A172 (cell line): ENCODE results near the gene DFFB. TPM values are rescaled to one million over a fixed set of nuclear protein-coding genes. Genes with fewer than 3 reads are reported as not detected.

ENCODE experiments used
- DNase-seq: peaks from one replicate; pipeline ENCODE4 v3.0.0-alpha.2; 2015; ENCODE audit warnings: low spot score
- total RNA-seq: library from RNA; depleted of rRNA; stranded (reverse); fragments of >200 nt; shearing (Covaris generic); gene quantifications from 2 replicates; pipeline ENCODE4 v1.2.3, GENCODE V29; 2014

Gene DFFB
- total RNA-seq, 1 experiment from 2014 or later: 5.5 TPM

DNA sequence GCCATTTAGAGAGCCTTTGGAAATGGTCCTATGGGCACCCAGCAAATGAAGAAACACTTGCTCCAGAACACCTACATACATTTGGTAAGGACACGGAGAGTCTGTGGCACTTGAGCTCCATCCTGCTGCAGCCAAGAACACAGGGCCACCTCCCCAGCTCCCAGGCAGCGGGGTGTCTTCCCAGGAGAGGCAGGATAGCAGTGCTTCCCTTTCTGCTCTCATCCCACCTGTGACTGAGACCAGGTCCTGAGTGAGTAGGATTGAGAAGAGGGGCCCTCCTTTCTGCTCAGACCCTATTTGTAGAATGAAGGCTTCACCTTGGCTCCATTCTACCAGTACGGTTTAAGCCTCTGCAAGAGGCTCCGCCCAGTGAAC lies 38.7 kb downstream of the DFFB start:
- DNase-seq: no peak

DNA sequence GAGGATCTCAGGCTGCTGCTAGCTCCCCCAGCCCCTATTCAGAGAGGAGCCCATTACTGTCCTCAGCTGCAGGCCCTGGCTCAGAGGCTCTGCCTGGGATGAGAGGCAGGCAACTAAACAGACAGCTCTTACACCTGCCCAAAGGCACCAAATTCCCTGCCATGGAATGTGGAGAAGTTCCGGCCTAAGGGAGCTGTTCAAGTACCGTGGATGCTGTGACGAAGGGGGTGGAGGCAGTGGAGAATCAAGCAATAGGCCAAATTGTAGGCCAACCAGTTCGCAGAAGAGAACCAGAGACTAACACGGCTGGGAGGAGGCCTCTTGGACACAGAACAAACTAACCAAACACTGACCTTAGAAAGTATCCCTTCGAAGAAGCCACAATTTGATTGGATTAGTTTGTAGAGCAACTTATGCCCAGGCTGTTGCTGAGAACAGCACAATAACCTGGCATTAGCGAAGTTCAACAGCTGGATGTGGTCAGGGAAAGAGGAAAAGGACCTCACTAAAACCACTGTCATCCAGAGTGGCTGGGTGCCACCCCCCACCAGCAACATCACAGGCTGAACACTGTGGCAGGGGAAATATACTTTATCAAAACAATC lies 39.2 kb downstream of the DFFB start:
- no peak for DNase-seq

DNA sequence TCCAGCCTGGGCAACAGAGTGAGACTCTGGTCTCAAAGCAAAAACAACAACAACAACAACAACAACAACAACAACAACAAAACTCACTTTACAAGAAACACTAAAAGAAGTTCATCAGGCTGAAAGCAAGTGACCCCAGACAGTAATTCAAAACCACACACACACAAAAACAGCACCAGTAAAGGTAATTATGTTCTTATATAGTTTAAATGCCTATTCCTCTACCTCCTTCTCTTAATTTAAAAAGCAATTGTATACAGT lies 41.1 kb downstream of the DFFB start:
- no peak for DNase-seq

GRCh38 chr1:3898994-3899753 lies 41.9 kb downstream of the DFFB start:
- peak; percentile 15 for DNase-seq

GRCh38 chr1:3899754-3900149 lies 42.5 kb downstream of the DFFB start:
- DNase-seq: no peak

- peak; percentile 87 for DNase-seq
Measured at GRCh38 chr1:3900150-3900968, 43.1 kb downstream of the DFFB start, which contains the start of gene C1orf174. Gene C1orf174, minus strand, starts transcription at chr1:3900272. Its CDS starts 86 bp downstream, at chr1:3900186.

GRCh38 chr1:3900969-3901529 lies 43.8 kb downstream of the DFFB start:
- DNase-seq: peak; percentile 80

DNA sequence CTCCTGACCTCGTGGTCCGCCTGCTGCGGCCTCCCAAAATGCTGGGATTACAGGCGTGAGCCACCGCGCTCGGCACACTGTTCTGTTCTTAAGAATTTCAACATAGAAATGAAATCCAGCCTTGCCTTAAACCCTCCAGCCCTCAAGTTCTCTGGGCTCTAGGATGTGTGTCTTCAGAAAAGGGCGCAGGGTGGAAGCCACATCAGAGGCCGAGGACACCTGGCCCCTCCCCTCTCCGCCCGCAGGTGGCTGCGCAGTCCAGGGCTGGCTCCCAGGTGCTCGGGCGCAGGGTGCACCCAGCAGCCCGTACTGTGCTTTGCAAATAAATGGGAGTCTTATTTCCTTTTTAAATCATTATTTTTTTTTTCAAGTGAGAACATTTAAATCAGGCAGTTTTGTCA lies 44.8 kb downstream of the DFFB start:
- no peak for DNase-seq

DNA sequence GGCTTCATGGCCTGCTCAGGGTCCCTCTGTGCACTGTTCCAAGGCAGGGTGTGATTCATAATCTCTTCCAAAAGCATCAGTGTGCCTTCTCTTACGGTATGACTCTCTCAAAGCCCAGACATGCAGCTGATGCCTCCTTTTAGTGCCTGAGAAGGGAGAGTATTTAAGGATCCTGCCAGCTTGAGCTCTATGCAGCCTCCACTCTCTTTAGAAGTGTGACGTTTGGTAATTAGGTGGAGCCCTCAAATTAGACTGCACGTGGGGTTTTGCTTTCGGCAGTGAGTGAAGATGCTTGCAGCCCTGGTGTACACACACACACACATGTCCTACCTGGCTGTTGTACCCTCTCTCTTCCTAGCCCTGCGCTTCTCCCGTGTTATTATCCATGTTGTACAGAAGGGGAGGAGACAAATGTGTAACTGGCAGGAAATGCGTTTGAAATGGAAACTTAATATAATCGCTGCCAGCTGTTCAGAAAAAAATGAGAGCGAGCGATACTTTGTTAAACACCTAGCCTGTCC lies 45.4 kb downstream of the DFFB start:
- no peak for DNase-seq

DNA sequence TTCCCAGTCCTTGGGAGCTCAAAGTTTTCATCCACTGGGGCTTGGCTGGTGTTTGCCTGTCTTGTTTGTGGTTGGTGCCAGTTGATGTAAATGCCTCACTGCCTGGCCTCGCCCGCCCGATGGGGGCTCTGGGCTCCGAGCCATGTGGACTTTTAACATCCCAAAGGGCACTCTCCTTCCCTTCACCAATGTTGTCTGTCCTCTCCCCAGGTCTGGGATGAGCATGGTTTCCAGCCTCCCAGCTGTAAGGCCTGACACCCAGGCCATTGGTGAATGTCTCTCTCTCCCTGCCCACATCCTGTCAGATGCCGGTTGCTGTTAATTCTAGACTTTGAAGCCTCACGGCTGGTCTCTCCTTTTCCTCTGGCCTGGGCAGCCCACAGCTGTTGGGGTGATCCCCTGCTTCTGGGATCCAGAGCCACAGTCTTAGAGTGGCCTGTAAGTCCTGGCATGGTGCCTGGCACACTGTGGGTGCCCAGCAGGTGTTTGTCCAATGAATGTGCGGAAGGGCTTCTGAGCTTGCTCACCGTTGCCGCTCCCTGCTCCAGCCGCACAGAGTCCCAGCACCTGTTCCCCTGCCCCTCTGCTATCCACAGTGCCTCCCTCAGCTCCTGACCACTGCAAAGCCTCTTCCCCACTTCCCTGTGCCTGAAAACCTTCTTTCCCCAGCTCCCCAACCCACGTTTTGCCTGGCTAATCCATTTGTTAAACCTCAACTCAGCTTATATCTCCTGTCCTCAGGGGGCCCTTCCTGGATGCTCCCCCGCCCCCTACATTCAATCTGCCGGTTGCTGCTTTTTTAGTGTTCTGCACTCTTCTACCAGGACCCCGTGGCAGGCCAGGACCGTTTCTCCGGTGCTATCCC lies 46.1 kb downstream of the DFFB start:
- DNase-seq: peak; percentile 53

- no peak for DNase-seq
Measured at GRCh38 chr1:3904006-3904842, 46.9 kb downstream of the DFFB start.

- DNase-seq: no peak
Measured at GRCh38 chr1:3904843-3905185, 47.5 kb downstream of the DFFB start.

GRCh38 chr1:3905266-3905952 lies 48.1 kb downstream of the DFFB start:
- DNase-seq: no peak

DNA sequence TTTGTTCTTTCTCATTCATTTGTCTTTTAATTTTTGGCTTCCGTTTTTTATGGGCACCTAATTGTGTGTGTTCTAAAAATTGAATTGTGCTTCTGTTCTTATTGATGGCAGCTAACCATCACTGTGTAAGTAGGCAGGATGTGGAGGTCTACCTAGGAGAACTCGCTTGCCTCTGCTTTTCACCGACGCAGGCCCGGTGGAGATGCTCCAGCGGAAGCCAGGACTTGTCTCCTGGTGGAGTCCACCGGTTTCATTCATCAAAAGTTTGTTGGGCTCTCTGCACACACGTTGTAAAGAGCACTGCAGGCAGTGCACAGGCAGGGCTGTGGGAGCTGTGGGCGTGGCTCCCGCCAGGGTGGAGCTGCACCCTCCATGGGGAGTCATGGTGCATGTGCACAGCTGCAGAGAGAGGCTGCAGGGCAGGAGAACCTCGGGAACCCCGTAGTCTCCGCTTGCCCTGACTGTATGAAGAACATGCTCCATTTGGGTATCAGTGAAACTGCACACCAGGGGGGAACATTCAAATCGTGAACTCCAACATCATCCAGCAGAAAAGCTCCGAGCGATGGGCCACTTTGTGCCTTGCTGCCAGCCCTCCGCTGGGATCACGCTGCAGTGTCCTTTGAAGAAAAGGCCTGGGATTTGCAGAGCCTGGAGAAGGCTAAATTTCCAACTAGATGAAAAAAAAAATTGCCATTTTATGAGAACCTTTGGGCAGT lies 48.8 kb downstream of the DFFB start:
- no peak for DNase-seq

DNA sequence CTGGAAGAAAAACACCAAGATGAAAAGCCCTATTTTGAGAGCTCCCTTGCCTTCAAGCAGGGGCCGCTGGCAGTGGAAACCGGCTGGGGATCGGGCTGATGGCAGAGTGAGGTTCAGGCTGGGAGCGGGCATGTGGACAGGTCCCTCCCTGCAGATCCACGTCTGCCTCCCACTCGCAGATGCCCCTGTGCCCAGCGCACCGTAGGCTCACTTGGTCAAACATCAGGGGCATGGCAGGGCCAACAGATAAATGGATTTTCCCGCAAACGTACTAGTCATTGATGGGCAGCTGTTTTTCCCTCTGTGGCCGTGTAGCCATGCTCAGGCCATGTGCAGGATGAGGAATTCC lies 49.4 kb downstream of the DFFB start:
- no peak for DNase-seq

DNA sequence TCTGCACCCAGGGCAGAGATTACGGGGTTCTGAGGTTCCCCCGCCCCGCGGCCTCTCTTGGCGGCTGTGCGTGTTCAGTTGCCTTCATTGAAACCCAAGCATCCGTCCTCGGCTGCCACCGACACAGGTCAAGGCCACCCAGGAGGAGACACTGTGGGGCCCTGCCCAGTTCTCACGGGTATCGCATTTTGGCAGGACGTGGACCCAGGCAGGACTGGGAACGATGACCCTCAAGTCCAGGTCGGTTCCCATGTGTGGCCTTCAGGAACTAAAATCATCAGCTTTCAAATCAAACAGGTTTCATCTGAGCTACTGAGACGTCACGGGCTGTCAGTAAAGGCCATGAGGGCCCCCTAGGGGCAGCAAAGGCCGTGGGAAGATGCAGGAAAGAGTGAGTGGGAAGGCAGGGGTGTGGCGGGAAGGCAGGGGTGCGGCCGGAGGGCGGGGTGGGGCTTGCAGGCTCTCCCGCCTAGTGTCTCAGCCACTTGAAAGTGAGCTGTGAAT lies 49.8 kb downstream of the DFFB start:
- DNase-seq: no peak

- no peak for DNase-seq
Measured at GRCh38 chr1:3907621-3908165, 50.4 kb downstream of the DFFB start.

DNA sequence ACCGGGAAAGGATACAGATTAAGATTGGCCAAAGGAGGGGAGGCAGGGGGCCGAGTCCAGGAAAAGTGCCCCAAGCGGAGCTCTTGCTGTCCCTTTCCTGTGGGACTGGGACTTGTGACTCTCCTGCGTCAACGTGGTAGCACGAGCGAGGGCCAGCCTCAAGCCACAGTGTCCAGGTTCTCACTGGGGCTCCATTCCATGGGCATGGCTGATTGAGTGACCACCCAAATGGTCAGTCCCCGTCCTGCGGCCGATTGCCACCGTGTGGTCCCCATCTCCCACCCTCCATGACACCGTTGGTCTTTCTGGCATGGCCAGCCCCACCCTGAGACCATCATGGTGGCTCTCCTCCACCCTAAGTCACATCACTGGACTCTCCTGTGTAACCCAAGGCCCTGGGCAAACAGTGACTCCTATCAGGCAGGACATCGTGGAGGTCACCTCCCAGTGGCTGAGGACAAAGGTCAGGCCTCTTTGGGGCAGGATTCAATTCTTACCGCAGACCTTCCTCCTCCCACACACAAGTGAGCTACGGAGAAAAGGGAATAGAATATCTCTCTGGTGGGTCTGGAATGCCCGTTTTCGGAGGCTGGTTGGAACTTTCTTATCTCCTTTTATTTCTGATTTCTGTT lies 51.7 kb downstream of the DFFB start:
- DNase-seq: no peak
